Measurements from ENCODE around the gene ZC3H15. TPM values are rescaled to one million over a fixed set of nuclear protein-coding genes. Genes with fewer than 3 reads are reported as not detected.
"Not testable (repeated sequence)": the region's sequence is repeated elsewhere in the genome, so short reads cannot be mapped to it uniquely, and the experiment has no call there.

ZC3H15 gene
- total RNA-seq, 1 experiment from 2014 or later, result 132 TPM

- peak; percentile 14 for DNase-seq (ENCODE audit: extremely low read depth, low read depth)
These were observed 889 bp downstream of the ZC3H15 start for GRCh38 chr2:186486651-186487647.

DNA sequence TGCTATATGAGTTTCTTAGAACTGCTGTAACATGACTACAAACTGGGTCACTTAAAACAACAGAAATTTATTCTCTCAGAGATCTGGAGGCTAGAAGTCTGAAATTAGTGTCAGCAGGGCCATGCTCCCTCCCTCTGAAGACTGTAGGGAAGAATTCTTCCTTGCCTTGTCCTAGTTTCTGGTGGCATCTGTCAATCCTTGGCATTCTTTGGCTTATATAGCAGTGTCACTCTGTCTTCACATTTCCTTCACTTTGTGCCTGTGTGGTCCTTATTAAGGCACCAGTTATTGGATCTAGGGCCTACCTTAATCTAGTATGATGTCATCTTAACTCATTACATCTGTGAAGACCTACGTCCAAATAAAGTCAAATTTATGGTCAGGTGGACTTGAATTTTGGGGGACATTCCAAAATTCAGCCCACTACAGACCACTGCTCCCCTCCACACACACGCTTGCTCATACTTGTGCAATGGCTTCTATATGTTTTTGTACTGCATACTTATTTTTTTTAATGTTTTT lies 7.6 kb downstream of the ZC3H15 start:
- DNase-seq (ENCODE audit: extremely low read depth, low read depth), result no peak

DNA sequence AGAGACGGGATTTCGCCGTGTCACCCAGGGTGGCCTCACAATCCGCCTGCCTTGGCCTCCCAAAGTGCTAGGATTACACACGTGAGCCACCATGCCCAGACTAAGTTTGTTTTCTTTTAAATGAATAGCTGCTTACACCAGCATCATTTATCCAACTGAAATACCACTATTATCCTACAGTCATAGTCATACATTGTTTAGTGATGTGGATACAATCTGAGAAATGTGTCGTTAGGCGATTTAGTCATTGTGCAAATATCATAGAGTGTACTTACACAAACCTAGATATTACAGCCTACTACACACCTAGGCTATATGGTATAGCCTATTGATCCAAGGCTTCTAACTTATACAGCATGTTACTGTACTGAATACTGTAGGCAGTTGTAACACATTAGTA lies 10.3 kb downstream of the ZC3H15 start:
- DNase-seq (ENCODE audit: extremely low read depth, low read depth), result no peak

GRCh38 chr2:186497928-186498327 lies 11.9 kb downstream of the ZC3H15 start:
- DNase-seq (ENCODE audit: extremely low read depth, low read depth), result no peak

- no peak for DNase-seq (ENCODE audit: extremely low read depth, low read depth)
These were observed 12.8 kb downstream of the ZC3H15 start for GRCh38 chr2:186498834-186499233.

- DNase-seq (ENCODE audit: extremely low read depth, low read depth), result peak; percentile 41
These were observed 18.0 kb downstream of the ZC3H15 start for GRCh38 chr2:186503827-186504606.

GRCh38 chr2:186508263-186508662 lies 22.2 kb downstream of the ZC3H15 start:
- no peak for DNase-seq (ENCODE audit: extremely low read depth, low read depth)

DNA sequence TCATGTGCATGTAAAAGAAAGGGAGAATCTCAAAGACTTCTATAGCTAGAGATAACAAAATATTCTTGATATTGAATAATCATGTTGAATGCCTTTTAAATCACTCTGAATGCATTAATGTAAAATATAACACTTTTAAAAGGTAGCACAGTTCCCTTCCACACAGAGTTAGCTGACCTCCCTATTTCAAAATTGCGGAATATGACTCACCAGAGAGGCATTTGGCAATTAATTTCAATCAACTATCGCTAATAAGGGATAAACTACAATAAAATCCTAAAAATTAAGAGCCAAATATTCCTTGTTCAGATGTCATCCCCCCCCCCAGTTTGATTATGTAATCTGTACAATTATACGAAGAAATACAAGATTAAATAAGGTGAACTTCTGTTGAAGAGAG lies 29.3 kb downstream of the ZC3H15 start:
- DNase-seq (ENCODE audit: extremely low read depth, low read depth), result no peak

DNA sequence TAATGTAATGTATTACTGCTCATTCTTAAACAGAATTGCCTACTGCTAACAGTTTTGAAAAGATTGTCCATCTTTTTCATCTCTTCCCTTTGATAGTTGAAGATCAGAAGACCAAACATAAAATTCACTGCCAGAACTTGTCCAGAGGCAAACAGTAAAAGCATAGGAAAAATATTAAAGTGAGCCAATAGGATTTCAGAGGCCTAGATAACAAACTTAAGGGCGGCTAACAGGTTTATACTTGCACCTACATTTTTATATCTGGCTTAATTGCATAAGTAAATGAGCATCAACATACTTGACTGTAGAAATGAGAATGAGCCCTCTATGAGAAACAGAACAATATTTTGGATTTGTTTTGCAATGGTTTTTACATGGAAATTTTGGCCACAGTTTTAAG lies 30.3 kb downstream of the ZC3H15 start:
- DNase-seq (ENCODE audit: extremely low read depth, low read depth), result no peak

- no peak for DNase-seq (ENCODE audit: extremely low read depth, low read depth)
These were observed 31.0 kb downstream of the ZC3H15 start for GRCh38 chr2:186517090-186517489.

GRCh38 chr2:186518291-186518690 lies 32.2 kb downstream of the ZC3H15 start:
- no peak for DNase-seq (ENCODE audit: extremely low read depth, low read depth)

DNA sequence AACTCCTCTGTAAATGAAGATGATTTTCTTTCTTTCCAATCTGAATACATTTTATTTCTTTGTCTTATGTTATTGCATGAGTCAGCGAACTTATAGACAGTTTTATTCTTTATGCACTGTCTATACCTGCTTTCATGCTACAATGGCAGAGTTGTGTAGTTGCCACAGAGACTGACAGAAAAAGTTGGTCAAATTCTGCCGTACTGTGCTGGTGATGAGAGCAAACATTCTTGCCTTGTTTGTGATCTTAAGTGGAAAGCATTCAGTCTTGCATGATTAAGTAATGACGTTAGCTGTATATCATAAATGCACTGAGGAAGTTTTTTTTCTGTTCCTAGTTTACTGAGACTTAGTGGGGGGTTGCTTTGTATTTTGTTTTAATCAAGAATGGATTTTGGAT lies 32.9 kb downstream of the ZC3H15 start:
- no peak for DNase-seq (ENCODE audit: extremely low read depth, low read depth)

DNA sequence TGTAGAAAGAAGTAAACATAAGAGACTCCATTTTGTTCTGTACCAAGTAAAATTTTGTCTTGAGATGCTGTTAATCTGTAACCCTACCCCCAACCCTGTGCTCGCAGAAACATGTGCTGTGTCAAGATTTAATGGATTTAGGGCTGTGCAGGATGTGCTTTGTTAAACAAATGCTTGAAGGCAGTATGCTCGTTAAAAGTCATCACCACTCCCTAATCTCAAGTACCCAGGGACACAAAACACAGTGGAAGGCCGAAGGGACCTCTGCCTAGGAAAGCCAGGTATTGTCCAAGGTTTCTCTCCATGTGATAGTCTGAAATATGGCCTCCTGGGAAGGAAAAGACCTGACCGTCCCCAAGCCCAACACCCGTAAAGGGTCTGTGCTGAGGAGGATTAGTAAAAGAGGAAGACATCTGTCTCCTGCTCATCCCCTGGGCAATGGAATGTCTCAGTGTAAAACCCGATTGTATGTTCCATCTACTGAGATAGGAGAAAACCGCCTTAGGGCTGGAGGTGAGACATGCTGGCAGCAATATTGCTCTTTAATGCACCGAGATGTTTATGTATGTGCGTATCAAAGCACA lies 35.6 kb downstream of the ZC3H15 start:
- DNase-seq (ENCODE audit: extremely low read depth, low read depth), result not testable (repeated sequence)

GRCh38 chr2:186522450-186522849 lies 36.4 kb downstream of the ZC3H15 start:
- no peak for DNase-seq (ENCODE audit: extremely low read depth, low read depth)

DNA sequence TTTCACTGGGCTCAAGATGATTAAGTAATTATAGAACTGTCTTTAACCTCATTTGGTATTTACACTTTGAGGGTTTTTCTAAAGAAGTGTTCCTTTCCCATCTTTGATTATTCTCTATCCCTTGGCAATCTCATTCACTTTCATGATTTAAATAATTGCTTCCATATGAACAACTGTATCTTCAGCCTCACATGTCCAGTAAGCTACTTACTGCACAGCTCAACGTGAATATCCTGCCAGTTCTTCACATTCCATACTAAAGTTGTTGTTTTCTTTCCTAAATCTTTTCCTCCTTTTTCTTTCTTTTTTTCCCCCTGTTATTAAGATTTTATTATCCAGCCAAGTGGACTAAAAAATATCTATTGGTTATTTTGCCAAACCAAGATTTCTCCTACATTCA lies 37.7 kb downstream of the ZC3H15 start:
- no peak for DNase-seq (ENCODE audit: extremely low read depth, low read depth)

DNA sequence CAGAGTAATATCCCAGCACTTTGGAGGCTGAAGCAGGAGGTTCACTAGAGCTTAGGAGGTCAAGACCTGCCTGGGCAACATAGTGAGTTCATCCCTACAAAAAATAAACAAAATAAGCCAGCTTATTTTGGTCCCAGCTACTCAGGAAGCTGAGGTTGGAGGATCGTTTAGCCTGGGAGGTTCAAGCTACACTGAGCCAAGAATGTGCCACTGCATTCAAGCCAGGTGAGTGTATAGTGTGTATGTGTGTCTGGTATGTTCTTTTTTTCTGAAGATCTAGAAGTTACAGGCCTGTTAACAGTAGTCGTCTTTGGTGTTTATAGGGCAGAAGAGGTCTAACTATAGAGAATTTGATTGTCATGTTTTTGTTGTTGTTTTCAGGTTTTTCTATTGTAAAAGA lies 40.2 kb downstream of the ZC3H15 start:
- DNase-seq (ENCODE audit: extremely low read depth, low read depth), result no peak

DNA sequence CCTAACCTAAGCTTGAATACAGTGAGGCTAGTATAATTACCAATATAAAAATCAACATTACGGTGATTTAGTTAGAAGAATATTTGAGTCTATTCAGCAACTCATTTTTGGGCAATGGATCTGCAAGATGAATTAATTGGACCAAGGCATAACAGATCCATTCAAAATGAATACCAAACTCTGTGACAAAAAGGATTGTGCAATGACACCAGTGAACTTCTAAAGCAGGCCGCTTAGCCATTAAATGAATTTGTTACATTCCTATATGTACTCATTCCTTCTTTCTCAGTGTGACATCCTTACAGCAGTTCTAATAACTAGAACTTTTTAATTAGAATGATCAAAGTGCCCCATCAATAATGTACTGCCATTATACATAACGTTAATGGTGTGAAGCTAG lies 44.3 kb downstream of the ZC3H15 start:
- no peak for DNase-seq (ENCODE audit: extremely low read depth, low read depth)

DNA sequence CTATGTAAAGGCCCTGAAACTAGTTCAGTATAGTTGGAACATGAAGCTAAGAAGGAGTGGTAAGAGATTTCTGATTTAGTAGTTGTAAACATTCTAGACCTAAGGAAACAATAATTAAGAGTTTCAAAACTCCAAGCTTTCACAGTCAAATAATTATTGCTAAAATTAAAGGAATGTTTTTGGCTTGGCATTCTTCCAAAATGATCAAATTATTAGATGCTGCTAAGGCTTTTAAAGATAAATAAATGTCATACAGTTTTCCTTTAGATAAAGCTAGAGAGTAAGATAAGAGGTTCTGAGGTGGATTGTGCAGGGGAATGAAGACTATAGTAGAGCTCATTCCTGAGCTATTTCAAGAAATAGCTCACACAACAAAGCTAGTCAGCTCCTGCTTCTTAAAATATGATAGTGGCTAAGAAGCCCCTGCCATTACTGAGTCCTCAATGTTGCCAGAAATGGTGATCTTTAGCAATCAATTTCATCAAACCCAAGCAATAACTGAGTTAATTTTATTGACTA lies 45.3 kb downstream of the ZC3H15 start:
- DNase-seq (ENCODE audit: extremely low read depth, low read depth), result no peak

DNA sequence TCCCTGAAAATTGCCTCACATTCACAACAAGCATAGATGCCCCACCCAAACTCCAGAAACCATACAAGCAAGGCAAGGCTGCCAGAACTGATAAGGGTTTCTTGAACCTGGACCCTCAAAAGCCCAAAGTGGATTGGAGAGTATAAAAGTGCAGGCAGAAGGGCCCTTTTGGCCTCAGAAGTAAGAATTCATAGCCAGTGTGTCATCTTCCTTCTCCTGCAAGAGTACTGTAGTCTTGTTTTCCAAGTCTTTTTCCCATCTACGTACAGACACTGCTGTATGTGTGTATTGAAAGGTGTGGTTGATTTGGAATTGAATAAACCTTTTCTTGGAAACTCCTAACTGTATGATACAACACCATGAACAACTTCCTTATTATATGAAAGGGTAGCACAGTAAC lies 46.8 kb downstream of the ZC3H15 start:
- DNase-seq (ENCODE audit: extremely low read depth, low read depth), result no peak

GRCh38 chr2:186533717-186534116 lies 47.7 kb downstream of the ZC3H15 start:
- DNase-seq (ENCODE audit: extremely low read depth, low read depth), result no peak

DNA sequence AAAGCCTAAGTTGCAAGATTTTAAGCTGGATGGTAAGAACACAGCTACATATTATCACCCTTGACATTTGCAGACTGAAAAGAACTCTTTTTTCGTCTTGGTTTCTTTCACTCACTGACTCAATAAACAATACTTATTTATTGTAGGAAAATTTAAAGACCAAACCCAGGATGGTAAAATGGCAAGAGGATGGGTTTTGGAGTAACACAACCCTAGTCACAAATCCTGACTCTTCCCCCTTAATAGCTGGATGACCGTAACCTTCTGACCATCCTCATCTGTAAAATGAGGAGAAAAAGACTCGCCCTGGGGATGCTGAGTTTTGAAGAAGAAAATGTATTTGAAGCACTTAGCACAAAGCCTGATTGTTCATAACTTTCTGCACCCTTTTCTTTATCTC lies 48.3 kb downstream of the ZC3H15 start:
- no peak for DNase-seq (ENCODE audit: extremely low read depth, low read depth)

Measured in NCI-H460 (cell line).